Stomach (tissue), 4 donors: ENCODE data around the gene RELA.
"Not testable (repeated sequence)": the region's sequence is repeated elsewhere in the genome, so short reads cannot be mapped to it uniquely, and the experiment has no call there.

Experiments used
- EP300 ChIP-seq: sonication (generic); formaldehyde crosslinking; IDR thresholded peaks from one replicate; pipeline ENCODE4 v1.6.1; 2017; ENCODE audit warnings: antibody characterized with exemption
- TF ChIP-seq, protein P1 (sequence below), 7 experiments: fragments of 450-650 bp in 4 of 7; fragments of 200-600 bp in 3 of 7; sonication (generic) in 3 of 7; IDR thresholded peaks; one replicate each; pipeline ENCODE4 v1.5.1; 2016 to 2019; ENCODE audit warnings: antibody characterized with exemption in 7 of 7, control low read depth in 2 of 7, mild to moderate bottlenecking in 1 of 7

DNA sequence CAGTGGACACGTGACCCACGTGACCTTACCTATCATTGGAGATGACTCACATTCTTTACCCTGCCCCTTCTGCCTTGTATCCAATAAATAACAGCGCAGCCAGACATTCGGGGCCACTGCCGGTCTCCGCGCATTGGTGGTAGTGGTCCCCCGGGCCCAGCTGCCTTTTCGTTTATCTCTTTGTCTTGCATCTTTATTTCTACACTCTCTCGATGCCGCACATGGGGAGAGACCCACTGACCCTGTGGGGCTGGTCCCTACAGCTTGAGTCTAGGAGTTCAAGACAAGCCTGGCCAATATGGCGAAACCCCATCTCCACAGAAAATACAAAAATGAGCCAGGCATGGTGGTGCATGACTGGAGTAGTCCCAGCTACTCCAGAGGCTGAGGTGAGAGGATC lies 44.3 kb upstream of the RELA start:
- TF ChIP-seq, protein P1, sequence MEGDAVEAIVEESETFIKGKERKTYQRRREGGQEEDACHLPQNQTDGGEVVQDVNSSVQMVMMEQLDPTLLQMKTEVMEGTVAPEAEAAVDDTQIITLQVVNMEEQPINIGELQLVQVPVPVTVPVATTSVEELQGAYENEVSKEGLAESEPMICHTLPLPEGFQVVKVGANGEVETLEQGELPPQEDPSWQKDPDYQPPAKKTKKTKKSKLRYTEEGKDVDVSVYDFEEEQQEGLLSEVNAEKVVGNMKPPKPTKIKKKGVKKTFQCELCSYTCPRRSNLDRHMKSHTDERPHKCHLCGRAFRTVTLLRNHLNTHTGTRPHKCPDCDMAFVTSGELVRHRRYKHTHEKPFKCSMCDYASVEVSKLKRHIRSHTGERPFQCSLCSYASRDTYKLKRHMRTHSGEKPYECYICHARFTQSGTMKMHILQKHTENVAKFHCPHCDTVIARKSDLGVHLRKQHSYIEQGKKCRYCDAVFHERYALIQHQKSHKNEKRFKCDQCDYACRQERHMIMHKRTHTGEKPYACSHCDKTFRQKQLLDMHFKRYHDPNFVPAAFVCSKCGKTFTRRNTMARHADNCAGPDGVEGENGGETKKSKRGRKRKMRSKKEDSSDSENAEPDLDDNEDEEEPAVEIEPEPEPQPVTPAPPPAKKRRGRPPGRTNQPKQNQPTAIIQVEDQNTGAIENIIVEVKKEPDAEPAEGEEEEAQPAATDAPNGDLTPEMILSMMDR (IDR thresholded peaks at IDR 0.05): not testable (repeated sequence)
- TF ChIP-seq EP300: not testable (repeated sequence)
